ENCODE results near the gene LSM14B.

LSM14B gene

DNA sequence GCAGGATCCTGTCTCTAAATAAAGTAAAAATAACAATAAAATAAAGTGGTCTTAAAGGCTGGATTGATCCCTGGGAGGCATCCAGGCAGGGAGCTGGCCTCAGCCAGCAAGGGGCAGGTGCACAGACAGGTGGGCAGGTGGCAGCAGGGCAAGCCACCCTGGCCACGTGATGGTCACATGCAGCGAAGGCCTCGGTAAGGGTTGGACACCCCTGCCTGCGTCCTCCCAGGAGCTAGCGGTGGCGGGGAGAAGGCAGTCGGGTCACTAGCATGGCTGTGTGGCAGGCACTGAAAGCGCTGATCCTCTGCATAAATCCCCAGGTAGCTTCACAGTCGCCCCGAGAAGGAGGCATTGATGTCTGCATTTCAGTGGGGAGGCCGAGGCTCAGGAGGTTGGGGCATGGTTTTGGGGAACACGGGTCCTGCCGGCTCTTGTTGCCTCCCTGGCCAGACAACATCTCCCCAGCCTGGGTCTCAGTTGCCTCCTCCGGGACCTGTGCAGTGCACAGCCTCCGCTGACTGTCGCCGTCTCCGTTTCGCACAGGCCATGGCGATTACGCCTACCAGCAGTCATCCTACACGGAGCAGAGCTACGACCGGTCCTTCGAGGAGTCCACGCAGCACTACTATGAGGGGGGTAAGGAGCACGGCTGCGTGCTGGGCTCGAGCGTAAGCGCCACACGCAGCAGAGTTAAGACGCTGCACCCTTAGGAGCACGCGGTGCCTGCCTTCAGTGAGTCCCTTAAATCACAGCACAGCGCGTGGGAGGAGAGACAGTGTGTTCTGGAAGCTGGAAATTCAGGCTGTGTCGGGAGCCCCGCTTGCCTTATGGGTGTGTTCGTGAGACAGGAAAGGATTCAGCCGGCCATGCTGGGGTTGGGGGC is 42.8 kb downstream of the LSM14B start:
- no peak for DNase-seq

GRCh38 chr20:62165762-62166399 is 43.6 kb downstream of the LSM14B start:
- DNase-seq: no peak

DNA sequence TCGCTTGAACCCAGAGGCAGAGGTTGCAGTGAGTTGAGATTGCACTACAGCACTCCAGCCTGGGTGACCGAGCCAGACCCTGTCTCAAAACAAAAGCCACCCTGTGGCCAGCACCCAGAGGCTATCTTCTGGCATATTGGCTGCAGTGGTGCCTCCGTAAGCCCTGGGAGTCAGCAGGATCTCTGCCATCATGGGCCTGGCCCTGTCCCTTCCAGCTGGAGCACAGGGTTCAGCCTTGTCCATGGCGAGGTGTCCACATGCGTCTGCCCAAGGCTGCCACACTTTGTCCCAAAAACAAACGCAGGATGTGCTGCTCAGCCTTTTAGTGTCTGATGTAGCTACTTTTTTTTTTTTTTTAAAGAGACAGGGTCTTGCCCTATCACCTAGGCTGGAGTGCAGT is 45.2 kb downstream of the LSM14B start:
- no peak for DNase-seq

- DNase-seq: peak; percentile 86
These were observed 45.8 kb downstream of the LSM14B start for GRCh38 chr20:62168061-62168460.

GRCh38 chr20:62168890-62169435 is 46.7 kb downstream of the LSM14B start:
- DNase-seq: no peak

- DNase-seq: no peak
These were observed 48.3 kb downstream of the LSM14B start for GRCh38 chr20:62170536-62170935.

- DNase-seq: no peak
These were observed 49.0 kb downstream of the LSM14B start for GRCh38 chr20:62171245-62171644.

- DNase-seq: no peak
These were observed 50.4 kb downstream of the LSM14B start for GRCh38 chr20:62172666-62173065.

GRCh38 chr20:62174021-62174804 is 51.9 kb downstream of the LSM14B start:
- DNase-seq: no peak

- DNase-seq: no peak
These were observed 52.8 kb downstream of the LSM14B start for GRCh38 chr20:62174870-62175624.

DNA sequence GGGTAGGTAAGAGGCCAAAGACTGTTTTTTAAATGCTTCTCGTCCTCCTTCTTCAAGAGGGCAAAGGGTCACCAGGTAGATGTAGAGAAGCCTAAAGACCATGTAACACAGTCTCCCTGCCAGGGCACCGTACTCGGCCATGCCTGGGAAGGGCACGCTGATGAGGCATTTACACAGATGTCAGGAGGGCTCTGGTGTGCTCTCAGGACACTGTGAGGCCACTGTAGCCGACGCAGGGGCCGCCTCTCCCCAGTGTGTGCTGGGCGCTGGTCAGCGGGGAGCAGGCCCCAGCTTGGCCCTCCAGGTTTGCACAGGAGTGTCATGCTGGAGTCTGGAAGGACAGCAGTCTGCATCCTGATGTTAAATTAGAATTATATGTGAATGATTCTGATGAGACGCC is 53.4 kb downstream of the LSM14B start:
- no peak for DNase-seq

GRCh38 chr20:62176866-62177265 is 54.6 kb downstream of the LSM14B start:
- no peak for DNase-seq

GRCh38 chr20:62177307-62177706 is 55.0 kb downstream of the LSM14B start:
- no peak for DNase-seq

- DNase-seq: no peak
These were observed 56.3 kb downstream of the LSM14B start for GRCh38 chr20:62178316-62179161.

DNA sequence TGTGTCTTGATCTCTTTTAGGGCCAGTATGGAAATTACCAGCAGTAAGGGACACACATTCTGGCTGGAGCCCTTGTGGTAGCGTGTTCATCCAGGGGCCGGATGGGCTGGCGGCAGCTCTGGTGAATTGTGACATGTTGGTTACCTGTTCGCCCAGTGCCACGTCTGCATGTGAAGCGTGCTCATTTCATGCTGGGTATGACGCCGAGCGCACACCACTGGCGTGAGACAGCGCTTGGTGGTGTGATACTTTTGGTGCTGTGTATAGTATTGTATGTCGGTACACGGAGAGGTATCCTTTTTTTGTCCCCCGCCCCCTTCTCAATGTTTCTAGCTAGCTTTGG is 56.9 kb downstream of the LSM14B start:
- DNase-seq: no peak

DNA sequence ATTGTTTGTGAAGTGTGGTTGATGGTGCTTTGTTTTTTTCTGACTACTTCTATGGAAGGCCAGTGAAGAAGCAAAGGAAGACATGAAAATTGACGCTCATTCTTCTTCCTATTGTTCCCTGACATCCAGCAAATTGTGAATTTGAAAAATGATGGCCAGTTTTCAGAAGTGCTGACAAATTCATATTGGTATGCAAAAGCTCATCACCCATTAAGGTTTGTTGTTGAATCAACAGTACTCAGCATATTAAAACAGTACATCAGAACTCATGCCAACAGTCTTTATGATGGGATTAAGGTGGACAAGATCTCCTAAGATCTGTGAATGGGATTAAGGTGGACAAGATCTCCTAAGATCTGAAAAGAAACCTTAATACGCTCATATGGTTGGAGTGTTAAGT is 59.5 kb downstream of the LSM14B start:
- DNase-seq: no peak

- peak; percentile 97 for DNase-seq
These were observed 60.5 kb downstream of the LSM14B start, which contains the start of gene MTG2 for GRCh38 chr20:62182469-62183425. Gene MTG2, plus strand, starts transcription at chr20:62183028. Its CDS starts 10,393 bp downstream, at chr20:62193421.

GRCh38 chr20:62183426-62184142 is 61.3 kb downstream of the LSM14B start:
- no peak for DNase-seq

Measured in NCI-H2171 (cell line).